Keratinocyte (primary cell): Measurements from ENCODE around the gene ZNF300. TPM values are rescaled to one million over a fixed set of nuclear protein-coding genes. Genes with fewer than 3 reads are reported as not detected.

Experiments used
- DNase-seq: peaks from one replicate; pipeline ENCODE4 v3.0.0-alpha.2; 2011; ENCODE audit warnings: low read depth, missing footprints, low spot score
- FAIRE-seq: peaks from 2 replicates; lab custom pipeline; 2011; peaks lifted over from hg19 to GRCh38; lab: Jason Lieb, UNC
- H2AFZ ChIP-seq: 2 replicates; pipeline ENCODE4 v1.6.0; 2012; ENCODE audit warnings: low read length, control low read depth, inconsistent platforms; ENCODE audit not compliant: control insufficient read depth
- H3K27ac ChIP-seq: 2 replicates; pipeline ENCODE4 v1.5.1; 2011; ENCODE audit warnings: low read length; ENCODE audit not compliant: control insufficient read depth, insufficient read depth
- H3K27me3 ChIP-seq: 3 replicates; pipeline ENCODE4 v1.6.0; 2011; ENCODE audit warnings: low read length; ENCODE audit not compliant: control insufficient read depth, insufficient read depth; ENCODE audit errors: extremely low read depth
- H3K36me3 ChIP-seq, 2 experiments: 2 replicates in 1 of 2; 3 replicates in 1 of 2; pipeline ENCODE4 v1.5.1; 2011; ENCODE audit warnings: low read length in 2 of 2, mild to moderate bottlenecking in 1 of 2; ENCODE audit not compliant: control insufficient read depth in 2 of 2, insufficient read depth in 2 of 2; ENCODE audit errors: extremely low read depth in 1 of 2
- H3K4me1 ChIP-seq: 3 replicates; pipeline ENCODE4 v1.5.1; 2011; ENCODE audit warnings: low read length; ENCODE audit not compliant: control insufficient read depth, insufficient read depth; ENCODE audit errors: extremely low read depth
- H3K4me2 ChIP-seq: 3 replicates; pipeline ENCODE4 v1.6.0; 2011; ENCODE audit warnings: low read depth, low read length; ENCODE audit not compliant: control insufficient read depth, insufficient read depth; ENCODE audit errors: extremely low read depth
- H3K4me3 ChIP-seq, 3 experiments: fragments of 200-600 bp in 1 of 3; sonication (generic) in 1 of 3; 2 replicates in 2 of 3; 3 replicates in 1 of 3; pipeline ENCODE4 v1.5.1; 2011 to 2016; ENCODE audit warnings: low read length in 3 of 3, mild to moderate bottlenecking in 3 of 3, control low read depth in 2 of 3, inconsistent platforms in 1 of 3, low read depth in 1 of 3, mixed read lengths in 1 of 3, mixed run types in 1 of 3, moderate library complexity in 1 of 3; ENCODE audit not compliant: control insufficient read depth in 2 of 3, insufficient read depth in 2 of 3; ENCODE audit errors: extremely low read depth in 1 of 3
- H3K79me2 ChIP-seq: 2 replicates; pipeline ENCODE4 v1.6.0; 2012; ENCODE audit warnings: low read length; ENCODE audit not compliant: control insufficient read depth, insufficient read depth
- H3K9ac ChIP-seq: 3 replicates; pipeline ENCODE4 v1.6.0; 2011; ENCODE audit warnings: low read length; ENCODE audit not compliant: control insufficient read depth, insufficient read depth; ENCODE audit errors: extremely low read depth
- H3K9me1 ChIP-seq: 3 replicates; pipeline ENCODE4 v1.6.0; 2011; ENCODE audit warnings: low read length; ENCODE audit not compliant: control insufficient read depth, insufficient read depth; ENCODE audit errors: extremely low read depth
- H3K9me3 ChIP-seq: 2 replicates; pipeline ENCODE4 v1.5.1; 2012; ENCODE audit warnings: low read depth, low read length; ENCODE audit not compliant: control insufficient read depth
- H4K20me1 ChIP-seq: 3 replicates; pipeline ENCODE4 v1.6.0; 2011; ENCODE audit warnings: low read length; ENCODE audit not compliant: control insufficient read depth, insufficient read depth; ENCODE audit errors: extremely low read depth
- EZH2 ChIP-seq: IDR thresholded peaks from one replicate; pipeline ENCODE4 v1.6.1; 2012; ENCODE audit warnings: inconsistent platforms, mild to moderate bottlenecking, low read length, moderate library complexity
- dilution Hi-C: fragments of 300-500 bp; cut with MboI; formaldehyde crosslinking; loops from one replicate; pipeline ENCODE4 v1.7.0; 2020; ENCODE audit warnings: low sequenced_read_pairs; ENCODE audit not compliant: extremely low pct_ligation_motif_present
- polyA plus RNA-seq, 5 experiments: library from polyadenylated mRNA; depleted of rRNA in 3 of 5; stranded (reverse) in 3 of 5; stranded (forward) in 1 of 5; unstranded in 1 of 5; fragments of >200 nt; gene quantifications; 1 replicate in 1 of 5; 2 replicates in 3 of 5; 3 replicates in 1 of 5; pipeline versions ENCODE4 v1.2.1 to v1.2.3, GENCODE V29; 2011 to 2012; ENCODE audit warnings: missing spikeins in 2 of 5, low read depth in 1 of 5, low replicate concordance in 1 of 5
- TF ChIP-seq, protein P1 (sequence below), 3 experiments: IDR thresholded peaks in 1 of 3; conservative IDR thresholded peaks in 1 of 3; optimal IDR thresholded peaks in 1 of 3; 2 replicates in 2 of 3; 3 replicates in 1 of 3; pipeline versions ENCODE3 to v1.5.1; 2011; ENCODE audit warnings: low read length in 3 of 3, mild to moderate bottlenecking in 3 of 3, moderate library complexity in 2 of 3, control low read depth in 1 of 3, inconsistent platforms in 1 of 3; ENCODE audit not compliant: insufficient read depth in 2 of 3; ENCODE audit errors: extremely low read depth in 1 of 3

ZNF300 gene
- polyA plus RNA-seq, 1 donor (not counting 4 experiments of a cell fraction or from before 2014, with no cell fraction given) = 8.7 TPM

DNA sequence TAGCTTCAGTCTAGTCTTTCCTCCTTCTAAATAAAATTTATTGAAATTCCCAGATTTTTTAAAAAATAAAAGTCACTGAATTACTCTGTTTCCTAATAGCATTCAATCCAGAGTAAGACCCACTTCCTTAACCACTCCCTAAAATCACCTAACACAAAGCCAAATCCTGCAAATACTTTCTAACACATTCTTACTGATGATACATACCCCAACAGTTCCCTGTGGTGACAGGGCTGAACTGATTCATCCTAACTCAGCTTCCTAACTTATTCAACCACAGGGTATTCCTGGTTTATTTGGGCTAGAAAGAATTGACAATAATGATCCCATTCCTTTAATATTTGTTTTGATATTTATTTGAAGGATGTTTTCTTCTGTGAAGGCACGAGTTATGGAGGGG is 40.7 kb upstream of the ZNF300 start:
- dilution Hi-C loops = no loop called here
- Histone ChIP-seq H3K9me1 (no peaks in the 10 kb centered on the region), H2AFZ (no peak overlapping the region), H3K27me3 (no peaks in the 10 kb centered on the region), H3K4me2 (peak overlapping the region; percentile 82), H3K9ac (peak overlapping the region; percentile 76), H3K27ac (peak overlapping the region; percentile 91), H3K9me3 (peaks cover 30% of the 10 kb centered on the region), H3K36me3 (peaks cover 0 to 9% of the 10 kb centered on the region in 2 experiments), H3K4me3 (peak overlapping the region; percentile 59 to 79 (median 73)), H4K20me1 (no peaks in the 10 kb centered on the region), H3K79me2 (peaks cover 2% of the 10 kb centered on the region), H3K4me1 (peaks cover 5% of the 10 kb centered on the region)
- DNase-seq = peak; percentile 25
- no peak for FAIRE-seq
- no peak for TF ChIP-seq EZH2
- TF ChIP-seq, protein P1, sequence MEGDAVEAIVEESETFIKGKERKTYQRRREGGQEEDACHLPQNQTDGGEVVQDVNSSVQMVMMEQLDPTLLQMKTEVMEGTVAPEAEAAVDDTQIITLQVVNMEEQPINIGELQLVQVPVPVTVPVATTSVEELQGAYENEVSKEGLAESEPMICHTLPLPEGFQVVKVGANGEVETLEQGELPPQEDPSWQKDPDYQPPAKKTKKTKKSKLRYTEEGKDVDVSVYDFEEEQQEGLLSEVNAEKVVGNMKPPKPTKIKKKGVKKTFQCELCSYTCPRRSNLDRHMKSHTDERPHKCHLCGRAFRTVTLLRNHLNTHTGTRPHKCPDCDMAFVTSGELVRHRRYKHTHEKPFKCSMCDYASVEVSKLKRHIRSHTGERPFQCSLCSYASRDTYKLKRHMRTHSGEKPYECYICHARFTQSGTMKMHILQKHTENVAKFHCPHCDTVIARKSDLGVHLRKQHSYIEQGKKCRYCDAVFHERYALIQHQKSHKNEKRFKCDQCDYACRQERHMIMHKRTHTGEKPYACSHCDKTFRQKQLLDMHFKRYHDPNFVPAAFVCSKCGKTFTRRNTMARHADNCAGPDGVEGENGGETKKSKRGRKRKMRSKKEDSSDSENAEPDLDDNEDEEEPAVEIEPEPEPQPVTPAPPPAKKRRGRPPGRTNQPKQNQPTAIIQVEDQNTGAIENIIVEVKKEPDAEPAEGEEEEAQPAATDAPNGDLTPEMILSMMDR (optimal IDR thresholded peaks at IDR 0.05 in 1 of 3, IDR thresholded peaks at IDR 0.05 in 1 of 3, conservative IDR thresholded peaks at IDR 0.05 in 1 of 3; ENCODE audit: extremely low read depth in 1 of 3, insufficient read depth in 2 of 3, low read length in 3 of 3) = no peak

DNA sequence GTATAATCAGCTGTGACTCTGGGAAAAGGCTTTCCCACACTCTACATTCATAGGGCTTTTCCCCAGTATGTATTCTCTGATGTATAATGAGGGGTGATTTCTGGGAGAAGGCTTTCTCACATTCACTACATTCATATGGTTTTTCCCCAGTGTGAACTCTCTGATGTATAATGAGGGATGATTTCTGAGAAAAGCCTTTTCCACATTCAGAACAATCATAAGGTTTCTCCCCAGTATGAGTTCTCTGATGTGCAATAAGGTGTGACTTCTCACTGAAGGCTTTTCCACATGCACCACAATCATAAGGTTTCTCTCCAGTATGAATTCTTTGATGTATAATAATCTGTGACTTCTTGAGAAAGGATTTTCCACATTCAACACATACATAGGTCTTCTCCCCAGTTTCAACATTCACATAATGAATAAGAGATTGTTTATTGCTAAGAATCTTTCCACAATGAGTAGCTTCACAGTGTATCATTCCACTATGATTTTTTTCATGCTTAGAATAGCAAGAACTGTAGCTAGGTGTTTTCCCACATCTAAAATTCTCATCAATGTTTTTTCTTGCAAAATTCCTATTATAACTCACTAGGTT is 26.7 kb upstream of the ZNF300 start:
- no peaks in the 10 kb centered on the region for H3K27me3 ChIP-seq
- H3K9me1 ChIP-seq = no peaks in the 10 kb centered on the region
- no peak overlapping the region for H3K4me3 ChIP-seq
- no peaks in the 10 kb centered on the region for H3K36me3 ChIP-seq
- peaks cover 33% of the 10 kb centered on the region for H3K9me3 ChIP-seq
- no peak for FAIRE-seq
- dilution Hi-C loops = no loop called here
- DNase-seq = no peak
- H3K9ac ChIP-seq = no peak overlapping the region
- TF ChIP-seq EZH2 = no peak
- TF ChIP-seq, protein P1 (optimal IDR thresholded peaks at IDR 0.05 in 1 of 3, IDR thresholded peaks at IDR 0.05 in 1 of 3, conservative IDR thresholded peaks at IDR 0.05 in 1 of 3; ENCODE audit: extremely low read depth in 1 of 3, insufficient read depth in 2 of 3, low read length in 3 of 3) = no peak
- H4K20me1 ChIP-seq = no peaks in the 10 kb centered on the region
- no peak overlapping the region for H2AFZ ChIP-seq
- H3K27ac ChIP-seq = no peak overlapping the region
- no peak overlapping the region for H3K4me2 ChIP-seq
- H3K79me2 ChIP-seq = no peaks in the 10 kb centered on the region
- no peaks in the 10 kb centered on the region for H3K4me1 ChIP-seq
